GM18861 (cell line): ENCODE data around the gene ZNF385B.

Experiments used
- ATAC-seq: cut with Tn5 transposase; IDR thresholded peaks from one replicate; pipeline ENCODE4 v1.9.1; 2021; ENCODE audit not compliant: unreplicated experiment

Gene ZNF385B

GRCh38 chr2:179686718-179687342 lies 174.6 kb downstream of the ZNF385B start:
- no peak for ATAC-seq

- no peak for ATAC-seq
Observed at GRCh38 chr2:179686069-179686468, 175.3 kb downstream of the ZNF385B start.

GRCh38 chr2:179685146-179685545 lies 176.3 kb downstream of the ZNF385B start:
- no peak for ATAC-seq

- ATAC-seq: no peak
Observed at GRCh38 chr2:179682756-179683155, 178.7 kb downstream of the ZNF385B start.

- no peak for ATAC-seq
Observed at GRCh38 chr2:179677746-179678505, 183.5 kb downstream of the ZNF385B start.

GRCh38 chr2:179677077-179677688 lies 184.2 kb downstream of the ZNF385B start:
- ATAC-seq: no peak

GRCh38 chr2:179675435-179675834 lies 186.0 kb downstream of the ZNF385B start:
- no peak for ATAC-seq

GRCh38 chr2:179671043-179671981 lies 190.1 kb downstream of the ZNF385B start:
- ATAC-seq: no peak

- ATAC-seq: no peak
Observed at GRCh38 chr2:179669196-179669595, 192.2 kb downstream of the ZNF385B start.

GRCh38 chr2:179664972-179665812 lies 196.2 kb downstream of the ZNF385B start:
- no peak for ATAC-seq

GRCh38 chr2:179661986-179662385 lies 199.4 kb downstream of the ZNF385B start:
- no peak for ATAC-seq

- ATAC-seq: no peak
Observed at GRCh38 chr2:179657068-179657595, 204.3 kb downstream of the ZNF385B start.

- no peak for ATAC-seq
Observed at GRCh38 chr2:179655627-179656026, 205.8 kb downstream of the ZNF385B start.

GRCh38 chr2:179654806-179655205 lies 206.6 kb downstream of the ZNF385B start:
- no peak for ATAC-seq

- no peak for ATAC-seq
Observed at GRCh38 chr2:179652296-179652695, 209.1 kb downstream of the ZNF385B start.

GRCh38 chr2:179650420-179650819 lies 211.0 kb downstream of the ZNF385B start:
- ATAC-seq: no peak

GRCh38 chr2:179646862-179647587 lies 214.4 kb downstream of the ZNF385B start:
- no peak for ATAC-seq

GRCh38 chr2:179646173-179646769 lies 215.1 kb downstream of the ZNF385B start:
- ATAC-seq: no peak

- no peak for ATAC-seq
Observed at GRCh38 chr2:179645047-179645446, 216.4 kb downstream of the ZNF385B start.
